ENCODE measurements around the gene SH2D2A.

The SH2D2A gene

DNA sequence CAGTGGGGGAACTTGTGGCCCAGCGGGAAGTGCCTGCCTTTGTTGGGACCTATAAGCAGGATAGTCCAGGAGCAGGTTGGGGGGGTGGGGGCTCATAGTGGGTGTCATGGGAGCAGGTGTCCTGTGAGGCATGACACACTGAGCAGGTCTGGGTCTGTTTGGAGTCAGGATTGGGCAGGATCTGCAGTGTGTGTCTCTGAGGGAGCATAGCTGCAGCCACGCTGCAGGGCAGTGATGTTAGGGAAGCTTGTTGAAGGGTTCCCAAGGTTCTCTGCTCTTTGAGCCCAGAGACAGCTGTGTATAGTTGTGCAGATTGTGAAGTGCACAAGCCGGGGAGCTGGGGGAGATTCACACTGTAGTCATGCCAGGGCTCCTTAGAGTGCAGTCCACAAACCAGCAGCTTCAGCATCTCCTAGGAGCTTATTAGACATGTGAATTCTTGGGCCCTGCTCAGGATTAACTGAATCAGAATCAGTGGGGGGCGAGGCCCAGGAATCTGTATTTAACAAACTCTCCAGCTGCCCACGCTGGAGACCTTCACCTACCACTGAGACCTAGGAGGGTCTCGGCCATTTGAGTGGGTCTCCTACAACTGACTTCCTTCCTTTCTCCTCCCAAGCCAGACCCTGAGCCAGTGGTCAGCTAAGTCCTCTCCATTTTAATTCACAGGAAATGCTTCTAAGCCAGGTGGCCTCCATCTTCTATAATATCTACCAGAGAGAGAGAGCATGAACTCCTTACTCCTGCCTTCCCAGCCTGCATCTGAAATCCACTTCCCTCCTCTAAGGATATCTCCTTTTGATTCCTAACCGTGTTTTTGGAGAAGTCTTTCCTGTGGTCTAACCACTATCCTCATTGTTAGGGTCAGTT is 31.2 kb upstream of the SH2D2A start:
- DNase-seq (ENCODE audit: low spot score), result no peak

DNA sequence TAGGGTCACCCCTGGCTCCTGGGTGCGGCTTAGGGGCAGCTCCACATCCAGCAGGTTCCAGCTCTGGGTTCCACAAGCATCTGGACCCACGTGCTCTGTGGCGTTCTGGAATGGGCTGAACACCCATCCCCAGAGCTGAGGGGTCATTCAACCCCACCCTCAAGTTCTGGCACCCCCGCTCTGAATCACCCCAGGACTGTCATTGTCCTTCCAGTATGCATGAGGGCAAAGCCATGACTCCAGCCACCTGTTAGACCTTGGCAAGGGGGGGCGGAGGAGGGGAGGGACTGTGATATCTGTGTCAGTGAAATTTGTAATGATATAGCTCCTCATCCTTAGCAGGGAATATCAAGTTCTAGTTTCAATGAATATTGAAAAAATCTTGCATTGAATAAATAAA is 30.0 kb upstream of the SH2D2A start:
- DNase-seq (ENCODE audit: low spot score), result no peak

GRCh38 chr1:156845953-156846545 is 29.4 kb upstream of the SH2D2A start:
- DNase-seq (ENCODE audit: low spot score), result no peak

DNA sequence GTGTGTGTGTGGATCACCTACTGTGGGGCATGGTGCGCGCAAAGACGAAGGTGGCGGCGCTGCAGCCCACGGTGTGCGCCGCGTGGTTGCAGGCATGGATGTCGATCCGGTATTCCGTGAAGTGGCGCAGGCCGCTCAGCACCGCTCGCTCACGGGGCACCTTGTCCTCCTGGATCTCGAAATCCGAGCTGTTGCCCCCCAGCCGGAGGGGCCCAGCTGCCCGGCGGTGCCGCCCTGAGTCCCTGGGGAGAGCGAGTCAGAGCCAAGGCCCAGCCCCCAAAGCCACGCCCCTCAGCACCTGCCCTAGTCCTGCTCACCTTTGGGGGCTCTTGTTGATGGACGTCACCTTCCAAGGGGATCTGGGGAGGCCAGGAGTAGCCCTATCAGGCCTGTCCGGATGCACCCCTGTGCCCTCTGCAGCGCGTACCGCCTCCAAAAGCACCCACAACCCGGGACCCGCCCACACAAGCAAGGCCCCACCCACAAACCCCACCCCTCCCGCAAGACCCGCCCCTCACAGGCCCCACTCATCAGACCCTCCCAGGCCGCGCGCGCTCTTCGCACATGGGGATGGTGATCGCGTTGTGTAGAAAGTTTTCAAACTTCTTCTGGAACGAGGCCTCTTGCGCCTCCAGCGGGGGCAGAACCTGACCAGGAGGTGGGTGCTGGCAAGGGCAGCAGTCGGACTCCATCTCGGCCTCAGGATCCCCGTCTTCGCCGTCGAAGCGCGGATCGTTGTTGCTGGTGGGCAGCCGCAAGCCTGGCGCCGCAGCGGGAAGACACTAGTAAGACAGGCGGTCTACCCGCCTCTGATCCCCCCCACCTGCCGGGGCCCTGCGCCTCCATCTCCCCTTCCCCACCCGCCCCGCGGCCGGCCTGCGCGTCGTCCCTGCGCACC is 28.7 kb upstream of the SH2D2A start:
- DNase-seq (ENCODE audit: low spot score), result no peak

DNA sequence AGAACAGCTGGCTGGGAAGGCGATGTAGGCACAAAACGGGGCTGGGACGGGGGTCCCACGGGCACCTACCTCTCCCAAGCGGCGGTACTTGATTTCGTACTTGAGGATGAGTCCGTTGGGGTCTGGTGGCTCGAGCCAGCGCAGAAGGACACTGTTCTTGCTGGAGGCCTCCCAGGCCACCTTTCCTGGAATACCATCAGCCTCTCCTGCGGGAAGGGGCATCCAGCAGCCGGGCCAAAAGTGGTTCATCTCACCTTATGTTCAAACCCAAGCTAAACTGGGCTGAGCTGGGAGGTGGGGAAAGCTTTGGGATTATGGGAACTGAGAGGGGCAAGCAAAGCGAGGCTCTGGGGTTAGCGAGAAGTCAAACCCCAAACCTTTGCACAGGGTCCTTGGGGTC is 28.0 kb upstream of the SH2D2A start:
- DNase-seq (ENCODE audit: low spot score), result no peak

GRCh38 chr1:156844102-156844501 is 27.5 kb upstream of the SH2D2A start:
- no peak for DNase-seq (ENCODE audit: low spot score)

DNA sequence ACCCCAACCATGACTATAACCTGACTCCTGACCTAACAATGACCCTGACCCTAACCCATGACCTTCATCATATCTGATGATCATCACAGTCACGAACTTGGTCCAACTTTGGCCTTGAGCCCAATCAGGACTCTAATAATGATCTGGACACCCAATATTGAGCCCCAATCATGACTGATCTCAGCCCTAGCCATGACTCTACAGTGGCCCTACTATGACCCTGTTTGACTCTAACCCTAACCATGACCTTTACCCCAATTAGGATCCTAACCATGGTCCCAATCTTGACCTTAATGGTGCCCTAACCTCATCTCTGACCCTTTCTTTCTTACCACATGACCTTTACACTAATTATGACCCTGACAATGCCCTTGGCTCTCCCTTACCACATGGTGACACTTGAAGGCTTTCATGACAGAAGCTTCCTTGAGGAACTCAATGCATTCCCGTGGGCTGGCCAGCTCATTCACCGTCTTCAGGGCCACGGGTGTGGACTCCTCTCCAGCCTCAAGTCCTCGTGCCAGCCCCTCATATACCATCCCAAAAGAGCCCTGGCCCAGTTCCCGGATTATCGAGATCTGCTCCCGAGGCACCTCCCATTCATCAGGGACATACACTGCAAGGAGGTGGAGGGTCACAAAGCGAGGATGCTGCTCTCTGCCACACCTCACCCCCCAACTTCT is 26.1 kb upstream of the SH2D2A start:
- no peak for DNase-seq (ENCODE audit: low spot score)

DNA sequence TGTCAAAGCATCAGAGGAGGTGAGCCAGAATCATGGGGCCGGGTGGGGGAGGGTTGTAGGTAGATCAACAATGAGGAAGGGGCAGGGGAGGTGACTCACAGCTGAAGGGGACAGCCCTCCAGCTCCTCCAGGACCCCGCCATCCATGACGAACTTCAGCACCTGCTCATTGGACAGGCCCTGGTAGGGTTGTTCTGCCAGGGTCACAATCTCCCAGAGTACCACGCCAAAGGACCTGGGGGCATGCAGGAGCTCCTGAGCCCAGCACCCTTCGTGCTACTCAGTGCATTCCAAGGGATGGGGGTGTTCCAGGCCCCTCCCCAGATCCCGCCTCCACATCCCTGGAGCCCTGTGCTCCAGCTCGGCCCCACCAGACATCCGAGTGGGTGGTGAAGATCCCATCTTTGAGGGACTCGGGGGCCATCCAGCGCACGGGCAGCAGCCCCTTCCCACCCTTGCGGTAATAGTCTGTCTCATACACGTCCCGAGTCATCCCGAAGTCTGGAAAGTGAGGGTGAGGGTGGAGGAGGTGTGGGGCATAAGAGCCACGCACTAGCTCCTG is 24.7 kb upstream of the SH2D2A start:
- DNase-seq (ENCODE audit: low spot score), result no peak

DNA sequence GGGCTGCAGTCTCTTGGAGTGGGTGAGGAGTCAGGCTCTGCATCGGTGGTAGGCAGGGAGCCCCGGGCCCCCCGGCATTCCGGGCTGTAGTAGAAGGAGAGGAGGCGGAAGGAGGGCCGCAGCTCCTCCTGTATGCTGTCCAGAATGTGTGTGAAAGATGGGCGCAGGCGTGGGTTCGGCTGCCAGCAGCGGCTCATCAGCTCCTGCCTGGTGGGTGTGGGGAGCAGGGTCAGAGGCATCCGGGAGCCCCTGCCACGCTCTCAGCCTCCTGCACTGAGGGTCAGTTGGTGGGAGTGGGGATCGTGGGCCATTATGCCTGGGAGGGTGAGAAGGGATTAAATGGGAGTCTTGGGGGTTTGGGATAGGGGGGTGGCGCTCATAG is 24.2 kb upstream of the SH2D2A start:
- no peak for DNase-seq (ENCODE audit: low spot score)

- DNase-seq (ENCODE audit: low spot score), result no peak
Observed at GRCh38 chr1:156840186-156840897, 23.7 kb upstream of the SH2D2A start.

DNA sequence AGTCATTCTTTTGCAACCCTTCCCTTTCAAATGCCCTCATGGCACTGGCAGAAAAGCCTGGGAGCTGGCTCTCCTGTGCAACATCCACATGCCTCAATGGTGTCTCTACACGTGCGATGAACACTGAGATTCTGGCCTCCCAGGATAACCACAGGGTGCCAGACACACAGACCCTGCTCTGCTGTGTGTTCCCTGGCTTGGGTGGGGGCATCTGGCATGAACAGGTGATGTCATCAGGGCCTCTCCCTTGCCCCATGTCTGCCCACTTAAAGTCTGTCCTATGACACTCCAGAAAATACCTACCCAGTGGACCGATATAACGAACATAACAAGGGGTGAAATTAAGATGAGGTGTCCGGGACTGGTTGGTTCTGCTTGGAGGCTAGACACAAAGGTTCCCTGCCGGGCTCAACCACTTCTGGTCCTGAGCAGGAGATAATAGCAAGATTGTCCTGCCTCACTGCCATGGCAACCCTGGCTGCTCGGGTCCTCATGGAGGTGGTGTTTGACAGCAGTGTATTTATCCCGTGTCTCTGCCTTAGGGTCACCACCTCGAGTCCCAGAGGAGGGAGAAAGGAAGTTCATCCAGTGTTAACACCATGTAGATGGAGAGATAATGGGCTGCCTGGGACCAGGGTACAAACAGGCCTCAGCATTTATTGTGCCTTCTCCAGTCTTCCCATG is 22.9 kb upstream of the SH2D2A start:
- DNase-seq (ENCODE audit: low spot score), result no peak

DNA sequence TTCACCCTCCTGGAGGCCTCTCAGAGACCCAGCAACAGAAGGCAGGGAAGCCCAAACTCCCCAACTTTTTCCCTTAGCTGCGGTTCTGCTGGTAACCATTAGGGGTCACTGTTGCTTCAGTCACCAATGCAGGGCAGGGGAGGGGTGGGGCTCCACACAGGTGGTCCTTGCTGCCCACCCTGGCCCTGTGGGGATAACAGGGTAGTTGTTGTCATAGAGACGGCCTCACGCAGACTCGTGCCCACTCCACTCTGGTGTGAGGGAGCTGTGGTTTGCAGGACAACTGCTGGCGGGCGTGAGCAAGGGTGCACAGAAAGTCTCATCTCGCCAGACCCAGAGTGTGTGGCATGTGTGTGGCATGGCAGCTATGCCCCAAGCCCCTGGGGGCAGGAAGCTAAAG is 22.3 kb upstream of the SH2D2A start:
- DNase-seq (ENCODE audit: low spot score), result peak; percentile 76

GRCh38 chr1:156836892-156837291 is 20.2 kb upstream of the SH2D2A start:
- DNase-seq (ENCODE audit: low spot score), result no peak

GRCh38 chr1:156836041-156836654 is 19.5 kb upstream of the SH2D2A start:
- no peak for DNase-seq (ENCODE audit: low spot score)

GRCh38 chr1:156834322-156834721 is 17.7 kb upstream of the SH2D2A start:
- no peak for DNase-seq (ENCODE audit: low spot score)

GRCh38 chr1:156833603-156834002 is 17.0 kb upstream of the SH2D2A start:
- no peak for DNase-seq (ENCODE audit: low spot score)

- no peak for DNase-seq (ENCODE audit: low spot score)
Observed at GRCh38 chr1:156832434-156832833, 15.8 kb upstream of the SH2D2A start.

GRCh38 chr1:156828400-156829124 is 11.9 kb upstream of the SH2D2A start:
- no peak for DNase-seq (ENCODE audit: low spot score)

- no peak for DNase-seq (ENCODE audit: low spot score)
Observed at GRCh38 chr1:156826630-156827029, 10.0 kb upstream of the SH2D2A start.

Data from HuH-7 (cell line).